Esophagus muscularis mucosa (tissue), 3 donors: ENCODE results near the gene UGT1A10.

Experiments used
- POLR2A ChIP-seq: fragments of 450-650 bp; IDR thresholded peaks from one replicate; pipeline ENCODE4 v1.6.1; 2017; ENCODE audit warnings: antibody characterized with exemption, moderate library complexity, mild to moderate bottlenecking, low read depth
- POLR2AphosphoS5 ChIP-seq, 2 donors: sonication (generic); formaldehyde crosslinking; IDR thresholded peaks; one replicate each; pipeline ENCODE4 v1.6.1; 2017; ENCODE audit warnings: antibody characterized with exemption in 2 of 2
- TF ChIP-seq, protein P1 (sequence below), 3 experiments: fragments of 200-600 bp in 2 of 3; fragments of 450-650 bp in 1 of 3; sonication (generic) in 2 of 3; IDR thresholded peaks; one replicate each; pipeline ENCODE4 v1.5.1; 2017 to 2019; ENCODE audit warnings: antibody characterized with exemption in 3 of 3, mild to moderate bottlenecking in 2 of 3, moderate library complexity in 1 of 3

DNA sequence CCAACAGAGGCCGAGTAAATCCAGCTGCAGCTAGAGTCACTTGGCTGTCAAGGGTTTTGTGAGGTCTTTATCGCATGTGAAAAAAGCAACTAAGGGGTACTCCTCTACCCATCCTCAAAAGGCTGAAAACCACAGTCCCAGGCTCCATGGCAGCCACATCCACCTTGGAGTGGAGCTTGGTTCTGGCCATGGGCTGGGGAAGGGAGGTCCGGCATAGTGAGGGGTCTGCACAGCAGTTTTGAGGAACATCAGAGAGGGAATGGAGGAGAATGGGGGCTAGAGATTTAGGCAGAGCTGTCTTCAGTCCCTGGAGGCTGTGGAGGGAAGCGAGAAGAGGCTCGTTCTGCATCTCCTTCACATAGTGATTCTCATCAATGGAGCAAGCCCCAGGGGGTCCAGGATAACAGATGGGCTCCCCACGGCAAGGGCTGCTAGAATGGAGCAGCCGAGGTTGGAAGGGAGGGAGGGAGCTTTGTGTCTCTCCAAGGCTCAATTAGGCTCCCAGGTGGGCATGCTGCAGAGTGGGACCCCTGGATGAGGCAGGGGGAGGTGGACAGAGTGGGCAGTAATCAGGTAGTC, 162.9 kb downstream of the UGT1A10 start:
- TF ChIP-seq POLR2A (no peak), POLR2AphosphoS5 (IDR thresholded peaks at IDR 0.05) (no peak)
- TF ChIP-seq, protein P1, sequence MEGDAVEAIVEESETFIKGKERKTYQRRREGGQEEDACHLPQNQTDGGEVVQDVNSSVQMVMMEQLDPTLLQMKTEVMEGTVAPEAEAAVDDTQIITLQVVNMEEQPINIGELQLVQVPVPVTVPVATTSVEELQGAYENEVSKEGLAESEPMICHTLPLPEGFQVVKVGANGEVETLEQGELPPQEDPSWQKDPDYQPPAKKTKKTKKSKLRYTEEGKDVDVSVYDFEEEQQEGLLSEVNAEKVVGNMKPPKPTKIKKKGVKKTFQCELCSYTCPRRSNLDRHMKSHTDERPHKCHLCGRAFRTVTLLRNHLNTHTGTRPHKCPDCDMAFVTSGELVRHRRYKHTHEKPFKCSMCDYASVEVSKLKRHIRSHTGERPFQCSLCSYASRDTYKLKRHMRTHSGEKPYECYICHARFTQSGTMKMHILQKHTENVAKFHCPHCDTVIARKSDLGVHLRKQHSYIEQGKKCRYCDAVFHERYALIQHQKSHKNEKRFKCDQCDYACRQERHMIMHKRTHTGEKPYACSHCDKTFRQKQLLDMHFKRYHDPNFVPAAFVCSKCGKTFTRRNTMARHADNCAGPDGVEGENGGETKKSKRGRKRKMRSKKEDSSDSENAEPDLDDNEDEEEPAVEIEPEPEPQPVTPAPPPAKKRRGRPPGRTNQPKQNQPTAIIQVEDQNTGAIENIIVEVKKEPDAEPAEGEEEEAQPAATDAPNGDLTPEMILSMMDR (IDR thresholded peaks at IDR 0.05) = no peak
